Neural crest cell (in vitro differentiated cells): ENCODE measurements around the gene JADE3. TPM values are rescaled to one million over a fixed set of nuclear protein-coding genes. Genes with fewer than 3 reads are reported as not detected.

Experiments used
- DNase-seq: peaks from one replicate; pipeline ENCODE4 v3.0.0; 2021; ENCODE audit warnings: low read depth, mixed read lengths, low spot score
- H3K27ac Mint-ChIP-seq: one replicate; pipeline ENCODE4 v1.8.0; 2021; ENCODE audit warnings: mild to moderate bottlenecking, mixed read lengths; ENCODE audit not compliant: unreplicated experiment
- H3K27me3 Mint-ChIP-seq: 2 replicates; pipeline ENCODE4 v1.8.0; 2021; ENCODE audit warnings: low read depth, mild to moderate bottlenecking, mixed read lengths
- H3K36me3 Mint-ChIP-seq: 2 replicates; pipeline ENCODE4 v1.8.0; 2021; ENCODE audit warnings: low read depth, mild to moderate bottlenecking, mixed read lengths
- H3K4me1 Mint-ChIP-seq: 2 replicates; pipeline ENCODE4 v1.8.0; 2021; ENCODE audit warnings: mixed read lengths
- H3K4me3 Mint-ChIP-seq: one replicate; pipeline ENCODE4 v1.8.0; 2021; ENCODE audit warnings: mild to moderate bottlenecking, mixed read lengths
- H3K9me3 Mint-ChIP-seq: 2 replicates; pipeline ENCODE4 v1.8.0; 2021; ENCODE audit warnings: mixed read lengths
- total RNA-seq: library from RNA; stranded (reverse); gene quantifications from 2 replicates; pipeline ENCODE4 v1.2.1, GENCODE V29; 2021
- TF ChIP-seq, protein P1 (sequence below): fragments of 200-600 bp; sonication (generic); conservative IDR thresholded peaks from 2 replicates; pipeline ENCODE4 v1.5.0; 2021; ENCODE audit warnings: antibody characterized with exemption, mild to moderate bottlenecking

JADE3 gene
- total RNA-seq, 1 donor from 2014 or later = 18.8 TPM

DNA sequence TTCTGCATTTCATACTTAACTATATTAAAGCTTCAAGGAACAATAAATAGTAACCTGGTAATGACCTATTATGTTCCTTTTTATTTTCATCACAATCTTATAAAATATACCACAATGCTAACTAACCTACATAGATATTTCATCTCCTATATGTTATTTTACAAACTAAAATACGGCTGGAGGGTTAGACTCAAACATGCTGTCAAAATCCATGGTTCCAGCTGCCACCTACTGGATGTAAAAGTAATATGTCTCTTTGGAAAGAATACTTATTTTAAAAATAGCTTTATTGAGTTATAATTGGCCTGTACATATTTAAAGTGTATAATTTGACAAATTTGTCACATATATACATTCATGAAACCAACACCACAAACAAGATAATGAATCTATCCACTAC lies 181.0 kb downstream of the JADE3 start:
- H3K4me3 Mint-ChIP-seq = no peak overlapping the region
- H3K9me3 Mint-ChIP-seq = no peaks in the 10 kb centered on the region
- TF ChIP-seq, protein P1, sequence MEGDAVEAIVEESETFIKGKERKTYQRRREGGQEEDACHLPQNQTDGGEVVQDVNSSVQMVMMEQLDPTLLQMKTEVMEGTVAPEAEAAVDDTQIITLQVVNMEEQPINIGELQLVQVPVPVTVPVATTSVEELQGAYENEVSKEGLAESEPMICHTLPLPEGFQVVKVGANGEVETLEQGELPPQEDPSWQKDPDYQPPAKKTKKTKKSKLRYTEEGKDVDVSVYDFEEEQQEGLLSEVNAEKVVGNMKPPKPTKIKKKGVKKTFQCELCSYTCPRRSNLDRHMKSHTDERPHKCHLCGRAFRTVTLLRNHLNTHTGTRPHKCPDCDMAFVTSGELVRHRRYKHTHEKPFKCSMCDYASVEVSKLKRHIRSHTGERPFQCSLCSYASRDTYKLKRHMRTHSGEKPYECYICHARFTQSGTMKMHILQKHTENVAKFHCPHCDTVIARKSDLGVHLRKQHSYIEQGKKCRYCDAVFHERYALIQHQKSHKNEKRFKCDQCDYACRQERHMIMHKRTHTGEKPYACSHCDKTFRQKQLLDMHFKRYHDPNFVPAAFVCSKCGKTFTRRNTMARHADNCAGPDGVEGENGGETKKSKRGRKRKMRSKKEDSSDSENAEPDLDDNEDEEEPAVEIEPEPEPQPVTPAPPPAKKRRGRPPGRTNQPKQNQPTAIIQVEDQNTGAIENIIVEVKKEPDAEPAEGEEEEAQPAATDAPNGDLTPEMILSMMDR = peak; percentile 67
- H3K4me1 Mint-ChIP-seq = peaks cover 6% of the 10 kb centered on the region
- H3K27ac Mint-ChIP-seq = no peak overlapping the region
- no peak for DNase-seq
- no peaks in the 10 kb centered on the region for H3K27me3 Mint-ChIP-seq
- H3K36me3 Mint-ChIP-seq = peaks cover 3% of the 10 kb centered on the region

GRCh38 chrX:47093860-47094259 lies 181.6 kb downstream of the JADE3 start:
- Mint-ChIP-seq H3K4me3 (no peak overlapping the region), H3K27ac (no peak overlapping the region), H3K9me3 (no peaks in the 10 kb centered on the region), H3K27me3 (no peaks in the 10 kb centered on the region), H3K4me1 (peaks cover 6% of the 10 kb centered on the region), H3K36me3 (peaks cover 3% of the 10 kb centered on the region)
- no peak for DNase-seq
- TF ChIP-seq, protein P1 = no peak

DNA sequence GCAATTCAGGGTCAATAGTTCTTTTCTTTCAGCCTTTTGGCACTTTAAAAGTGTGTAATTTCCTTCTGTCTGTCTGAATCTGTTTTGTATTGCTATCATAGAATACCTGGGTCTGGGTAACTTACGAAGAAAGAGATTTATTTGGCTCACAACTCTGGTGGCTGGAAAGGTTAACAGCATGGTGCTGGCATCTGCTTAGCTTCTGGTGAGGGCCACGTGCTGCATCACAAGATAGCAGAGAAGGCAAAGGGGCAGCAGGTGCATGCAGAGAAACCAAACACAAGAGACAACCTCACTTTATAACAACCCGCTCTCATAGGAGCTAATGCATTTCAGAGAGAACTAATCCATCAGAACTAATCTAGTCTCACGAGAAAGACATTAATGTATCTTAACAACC lies 184.8 kb downstream of the JADE3 start:
- DNase-seq = no peak
- peaks cover 9% of the 10 kb centered on the region for H3K36me3 Mint-ChIP-seq
- no peaks in the 10 kb centered on the region for H3K27me3 Mint-ChIP-seq
- H3K27ac Mint-ChIP-seq = no peak overlapping the region
- H3K4me3 Mint-ChIP-seq = no peak overlapping the region
- H3K4me1 Mint-ChIP-seq = no peaks in the 10 kb centered on the region
- TF ChIP-seq, protein P1 = no peak
- H3K9me3 Mint-ChIP-seq = peaks cover 7% of the 10 kb centered on the region

- Mint-ChIP-seq H3K36me3 (peaks cover 9% of the 10 kb centered on the region), H3K27ac (no peak overlapping the region), H3K9me3 (peaks cover 7% of the 10 kb centered on the region), H3K27me3 (no peaks in the 10 kb centered on the region), H3K4me3 (no peak overlapping the region), H3K4me1 (no peaks in the 10 kb centered on the region)
- DNase-seq = no peak
- TF ChIP-seq, protein P1 = no peak
Observed at GRCh38 chrX:47098338-47099094, 186.3 kb downstream of the JADE3 start.

DNA sequence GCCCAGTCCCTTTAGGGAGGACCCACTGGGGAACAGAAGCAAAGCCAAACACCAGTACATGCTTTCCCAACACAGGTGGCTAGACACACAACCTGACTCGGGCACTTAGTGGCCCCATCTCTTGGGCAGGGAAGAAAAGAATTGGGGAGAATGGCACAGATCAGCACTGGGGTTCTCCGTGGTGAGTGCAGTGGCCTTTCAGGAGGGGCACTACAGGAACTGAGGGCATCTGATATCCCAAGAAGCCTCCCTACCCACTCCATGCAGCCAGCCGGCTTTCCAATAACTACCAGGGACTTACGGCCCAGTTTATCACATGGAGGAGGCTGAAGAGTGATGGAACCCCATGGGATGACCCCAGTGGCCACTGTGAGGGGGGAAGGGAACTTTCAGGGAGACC lies 189.0 kb downstream of the JADE3 start:
- Mint-ChIP-seq H3K36me3 (peaks cover 12% of the 10 kb centered on the region), H3K27ac (no peak overlapping the region), H3K4me3 (no peak overlapping the region), H3K9me3 (peaks cover 10% of the 10 kb centered on the region), H3K27me3 (no peaks in the 10 kb centered on the region), H3K4me1 (no peaks in the 10 kb centered on the region)
- DNase-seq = no peak
- TF ChIP-seq, protein P1 = no peak

Other genes starting within 250 kb of the JADE3 start
- 4.2 and 4.3 TPM in 2 replicates for gene SLC9A7, start 153.3 kb upstream of the JADE3 start, total RNA-seq
- 11.8 and 12.1 TPM in 2 replicates for gene RP2, start 75.4 kb upstream of the JADE3 start, total RNA-seq
- gene RGN, start 166.0 kb downstream of the JADE3 start, total RNA-seq = 0.27 and 0.70 TPM in 2 replicates
- 113 and 115 TPM in 2 replicates for gene NDUFB11, start 232.3 kb downstream of the JADE3 start, total RNA-seq
- 87.7 and 89.2 TPM in 2 replicates for gene RBM10, start 232.8 kb downstream of the JADE3 start, total RNA-seq